PC-3 (cell line): Measurements from ENCODE around the gene SIAE. TPM values are rescaled to one million over a fixed set of nuclear protein-coding genes. Genes with fewer than 3 reads are reported as not detected.

Experiments
- ATAC-seq: fragments of 200-7000 bp; cut with Tn5 transposase; 2 replicates; pipeline ENCODE4 v1.9.1; 2020; ENCODE audit warnings: mild to moderate bottlenecking, moderate library complexity
- BruUV-seq: library from RNA; stranded (reverse); fragments of 400-500 nt; replicated peaks from 2 replicates; lab custom pipeline; 2021; lab: Mats Ljungman, UMichigan
- CTCF ChIA-PET: fragments of 300-600 bp; sonication (Branson Sonifier 250); formaldehyde crosslinking; loops from one replicate; lab custom pipeline; 2022; ENCODE audit warnings: antibody characterized with exemption; lab: Charles Lee
- POLR2A ChIA-PET: fragments of 300-600 bp; sonication (Branson Sonifier 250); formaldehyde crosslinking; loops from one replicate; lab custom pipeline; 2022; ENCODE audit warnings: antibody characterized with exemption; ENCODE audit not compliant: unreplicated experiment; lab: Charles Lee
- DNase-seq: peaks from one replicate; pipeline ENCODE4 v3.0.0-alpha.2; 2015
- H2AFZ ChIP-seq: fragments of 300-600 bp; sonication (generic); 2 replicates; pipeline ENCODE4 v1.6.0; 2016; ENCODE audit warnings: antibody characterized with exemption, low read length
- H3F3A ChIP-seq: fragments of 300-600 bp; sonication (generic); one replicate; pipeline ENCODE4 v1.6.0; 2017; ENCODE audit warnings: antibody characterized with exemption, low read length, control low read depth, mild to moderate bottlenecking; ENCODE audit not compliant: unreplicated experiment
- H3K27ac ChIP-seq: fragments of 300-600 bp; sonication (generic); 2 replicates; pipeline ENCODE4 v1.5.1; 2016; ENCODE audit warnings: mild to moderate bottlenecking, low read length
- H3K27me3 ChIP-seq: fragments of 300-600 bp; sonication (generic); 2 replicates; pipeline ENCODE4 v1.6.1; 2016; ENCODE audit warnings: low read length, mixed read lengths
- H3K36me3 ChIP-seq: fragments of 300-600 bp; sonication (generic); 2 replicates; pipeline ENCODE4 v1.6.1; 2016; ENCODE audit warnings: low read depth, mixed run types, low read length, mixed read lengths
- H3K4me1 ChIP-seq: fragments of 300-600 bp; sonication (generic); 2 replicates; pipeline ENCODE4 v1.5.1; 2016; ENCODE audit warnings: low read length; ENCODE audit not compliant: insufficient read depth
- H3K4me2 ChIP-seq: fragments of 300-600 bp; sonication (generic); 2 replicates; pipeline ENCODE4 v1.6.0; 2016; ENCODE audit warnings: low read length
- H3K4me3 ChIP-seq: fragments of 300-600 bp; sonication (generic); 2 replicates; pipeline ENCODE4 v1.5.1; 2016; ENCODE audit warnings: mild to moderate bottlenecking, low read length, mixed read lengths
- H3K79me2 ChIP-seq: fragments of 300-600 bp; sonication (generic); 2 replicates; pipeline ENCODE4 v1.6.1; 2017; ENCODE audit warnings: low read length, mixed read lengths
- H3K9ac ChIP-seq: fragments of 300-600 bp; sonication (generic); 2 replicates; pipeline ENCODE4 v1.6.0; 2016; ENCODE audit warnings: mild to moderate bottlenecking, low read length
- H3K9me2 ChIP-seq: fragments of 300-600 bp; sonication (generic); replicated peaks from 2 replicates; pipeline ENCODE4 v1.6.1; 2016; ENCODE audit warnings: mixed run types, low read length, mixed read lengths
- H3K9me3 ChIP-seq: fragments of 300-600 bp; sonication (generic); 2 replicates; pipeline ENCODE4 v1.6.1; 2016; ENCODE audit warnings: low read length, mixed read lengths
- H4K20me1 ChIP-seq: fragments of 300-600 bp; sonication (generic); 2 replicates; pipeline ENCODE4 v1.6.1; 2016; ENCODE audit warnings: low read length, mixed read lengths
- EZH2 ChIP-seq: fragments of 300-600 bp; sonication (generic); IDR thresholded peaks from one replicate; pipeline ENCODE4 v1.6.1; 2017; ENCODE audit warnings: antibody characterized with exemption, mild to moderate bottlenecking, low read length; ENCODE audit not compliant: unreplicated experiment
- EZH2phosphoT487 ChIP-seq: fragments of 300-600 bp; sonication (generic); IDR thresholded peaks from 2 replicates; pipeline ENCODE4 v1.6.1; 2018; ENCODE audit warnings: mild to moderate bottlenecking, antibody characterized with exemption, low read length, borderline replicate concordance
- intact Hi-C: fragments of 100-400 bp; cut with micrococcal nuclease; formaldehyde crosslinking; loops from 2 replicates; pipeline ENCODE4 v1.9.0; 2023
- total RNA-seq: library from RNA; depleted of rRNA; stranded (reverse); fragments of >200 nt; gene quantifications from 2 replicates; pipeline ENCODE4 v1.2.3, GENCODE V29; 2014
- TF ChIP-seq, protein P1 (sequence below): fragments of 300-600 bp; sonication (generic); conservative IDR thresholded peaks from 2 replicates; pipeline ENCODE4 v1.5.1; 2017; ENCODE audit warnings: antibody characterized with exemption, low read depth, mild to moderate bottlenecking, low read length

Gene SIAE
- total RNA-seq, 1 experiment from 2014 or later = 17.6 TPM

DNA sequence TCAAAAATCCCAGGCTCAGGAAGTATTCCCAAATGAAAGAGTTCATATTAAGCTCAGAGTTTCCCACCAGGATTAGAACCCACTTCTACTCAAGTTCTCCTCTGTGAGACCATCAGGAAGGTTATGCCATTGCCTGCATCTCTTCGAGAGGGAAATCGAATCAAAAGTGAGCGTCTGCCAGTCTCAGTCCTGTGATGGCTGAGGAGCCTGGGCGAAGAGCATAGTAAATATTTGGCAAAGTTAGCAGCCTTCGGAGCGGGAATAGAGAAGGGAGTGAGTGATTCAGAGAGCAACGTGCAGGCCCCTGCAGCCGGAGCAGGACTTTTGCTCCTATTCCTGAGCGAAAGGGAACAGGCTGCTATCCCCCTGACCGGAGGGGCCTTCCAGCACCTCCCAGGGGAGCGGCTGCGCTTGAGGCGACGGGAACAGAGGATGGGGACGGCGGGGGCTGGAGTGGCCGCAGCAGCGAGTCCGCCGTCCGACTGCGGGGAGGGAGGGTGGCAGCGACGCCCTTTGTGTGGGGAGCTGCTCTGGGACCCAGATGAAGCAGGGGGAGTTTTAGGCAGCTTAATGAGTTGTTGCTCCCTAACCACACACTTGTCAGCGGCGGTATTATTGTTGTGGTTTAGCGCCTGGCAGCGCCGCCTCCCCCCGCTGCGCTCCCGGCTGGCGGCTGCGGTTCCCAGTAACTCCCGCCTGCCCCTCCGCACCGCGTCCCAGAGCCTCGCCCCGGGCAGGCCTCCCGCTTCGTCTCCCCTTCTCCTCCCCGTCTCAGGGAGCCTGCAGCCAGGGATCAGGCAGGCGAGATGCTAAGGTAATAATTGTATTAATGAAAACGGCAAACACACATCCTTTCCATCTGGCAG is 44.5 kb upstream of the SIAE start:
- Histone ChIP-seq H3K27ac (no peak overlapping the region), H3K27me3 (peaks cover 3% of the 10 kb centered on the region; the same call in 1 of the 2 replicates)

DNA sequence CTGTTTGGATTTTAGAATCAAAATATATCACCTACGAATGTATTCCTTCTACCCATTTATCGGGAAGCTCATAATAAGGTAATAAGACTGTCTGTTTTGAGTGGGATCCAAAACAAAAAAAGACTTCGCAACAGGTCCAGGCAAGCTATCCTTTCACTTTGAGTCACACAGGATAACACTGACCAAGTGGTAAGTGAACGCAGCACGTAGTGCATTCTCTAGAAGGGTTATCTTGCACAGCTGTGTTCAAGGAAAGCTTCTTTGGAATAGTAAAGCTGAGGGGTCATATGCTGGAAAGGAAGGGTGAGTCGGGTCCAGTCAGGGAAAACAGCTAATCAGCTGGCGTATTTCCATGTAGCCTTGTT is 43.9 kb upstream of the SIAE start:
- Histone ChIP-seq H3F3A (no peaks in the 10 kb centered on the region), H3K79me2 (no peaks in the 10 kb centered on the region), H3K36me3 (no peaks in the 10 kb centered on the region), H3K9ac (no peak overlapping the region), H3K4me1 (peaks cover 9% of the 10 kb centered on the region), H3K9me2 (no peaks in the 10 kb centered on the region), H3K9me3 (no peaks in the 10 kb centered on the region), H3K27ac (no peak overlapping the region), H4K20me1 (no peaks in the 10 kb centered on the region), H2AFZ (peak overlapping the region; percentile 92), H3K4me2 (peak overlapping the region; percentile 98), H3K4me3 (peak overlapping the region; percentile 72), H3K27me3 (peaks cover 3% of the 10 kb centered on the region; the same call in 1 of the 2 replicates)
- CTCF ChIA-PET = no interaction called here
- TF ChIP-seq EZH2phosphoT487 (no peak), EZH2 (no peak)
- TF ChIP-seq, protein P1, sequence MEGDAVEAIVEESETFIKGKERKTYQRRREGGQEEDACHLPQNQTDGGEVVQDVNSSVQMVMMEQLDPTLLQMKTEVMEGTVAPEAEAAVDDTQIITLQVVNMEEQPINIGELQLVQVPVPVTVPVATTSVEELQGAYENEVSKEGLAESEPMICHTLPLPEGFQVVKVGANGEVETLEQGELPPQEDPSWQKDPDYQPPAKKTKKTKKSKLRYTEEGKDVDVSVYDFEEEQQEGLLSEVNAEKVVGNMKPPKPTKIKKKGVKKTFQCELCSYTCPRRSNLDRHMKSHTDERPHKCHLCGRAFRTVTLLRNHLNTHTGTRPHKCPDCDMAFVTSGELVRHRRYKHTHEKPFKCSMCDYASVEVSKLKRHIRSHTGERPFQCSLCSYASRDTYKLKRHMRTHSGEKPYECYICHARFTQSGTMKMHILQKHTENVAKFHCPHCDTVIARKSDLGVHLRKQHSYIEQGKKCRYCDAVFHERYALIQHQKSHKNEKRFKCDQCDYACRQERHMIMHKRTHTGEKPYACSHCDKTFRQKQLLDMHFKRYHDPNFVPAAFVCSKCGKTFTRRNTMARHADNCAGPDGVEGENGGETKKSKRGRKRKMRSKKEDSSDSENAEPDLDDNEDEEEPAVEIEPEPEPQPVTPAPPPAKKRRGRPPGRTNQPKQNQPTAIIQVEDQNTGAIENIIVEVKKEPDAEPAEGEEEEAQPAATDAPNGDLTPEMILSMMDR = no peak
- intact Hi-C loops = no loop called here
- ATAC-seq (peak; percentile 19), DNase-seq (peak; percentile 11)
- BruUV-seq = no TSS peak
- POLR2A ChIA-PET = no interaction called here

More for the DNA sequence above, 44.5 kb upstream of the SIAE start:
- no peaks in the 10 kb centered on the region for H3F3A ChIP-seq
- peak overlapping the region; percentile 98 for H3K4me2 ChIP-seq
- no TSS peak for BruUV-seq
- no peaks in the 10 kb centered on the region for H3K36me3 ChIP-seq
- peak overlapping the region; percentile 6; the same call in 1 of the 2 replicates for H3K9ac ChIP-seq
- DNase-seq (peak; percentile 52), ATAC-seq (peak; percentile 85)
- TF ChIP-seq EZH2phosphoT487 (no peak), EZH2 (no peak)
- TF ChIP-seq, protein P1 = no peak
- H4K20me1 ChIP-seq = no peaks in the 10 kb centered on the region
- ChIA-PET CTCF (no interaction called here), POLR2A (no interaction called here)
- H2AFZ ChIP-seq = peak overlapping the region; percentile 92
- intact Hi-C loops = no loop called here
- H3K9me3 ChIP-seq = no peaks in the 10 kb centered on the region
- no peaks in the 10 kb centered on the region for H3K9me2 ChIP-seq
- no peaks in the 10 kb centered on the region for H3K79me2 ChIP-seq
- peaks cover 9% of the 10 kb centered on the region for H3K4me1 ChIP-seq
- peak overlapping the region; percentile 72 for H3K4me3 ChIP-seq

DNA sequence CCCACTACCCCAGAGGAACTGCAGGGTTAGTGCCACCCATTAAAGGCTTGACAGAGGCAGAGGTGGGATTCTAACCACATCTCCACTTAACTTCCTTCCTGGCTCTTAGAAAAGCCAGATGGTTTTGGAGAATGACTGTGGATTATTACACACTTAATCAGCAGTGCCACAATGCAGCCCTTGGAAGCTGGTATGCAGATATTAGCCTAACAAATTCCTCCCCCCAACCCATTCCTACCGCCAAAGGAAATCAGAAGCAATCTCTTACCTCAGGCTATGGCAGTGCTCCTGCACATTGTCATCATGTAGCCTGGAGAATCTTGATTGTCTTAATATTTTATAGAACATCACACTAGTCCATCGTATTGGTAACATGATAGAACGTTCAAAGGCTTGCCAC is 43.1 kb upstream of the SIAE start:
- ChIA-PET CTCF (no interaction called here), POLR2A (no interaction called here)
- peak; percentile 30 for DNase-seq
- Histone ChIP-seq H3K9me3 (no peaks in the 10 kb centered on the region), H3K36me3 (no peaks in the 10 kb centered on the region), H3K9ac (no peak overlapping the region), H3K27ac (no peak overlapping the region), H3K27me3 (peaks cover 3% of the 10 kb centered on the region; the same call in 1 of the 2 replicates), H3F3A (no peaks in the 10 kb centered on the region), H2AFZ (no peak overlapping the region), H3K4me1 (peaks cover 9% of the 10 kb centered on the region), H3K9me2 (no peaks in the 10 kb centered on the region), H3K79me2 (no peaks in the 10 kb centered on the region), H3K4me3 (no peak overlapping the region), H3K4me2 (no peak overlapping the region), H4K20me1 (no peaks in the 10 kb centered on the region)
- no peak for TF ChIP-seq EZH2phosphoT487
- TF ChIP-seq EZH2 = no peak
- TF ChIP-seq, protein P1 = no peak
- BruUV-seq = no TSS peak
- intact Hi-C loops = no loop called here
- ATAC-seq = no peak
